RWPE1 (cell line): ENCODE measurements around the gene USP28.
"Not testable (repeated sequence)": the region's sequence is repeated elsewhere in the genome, so short reads cannot be mapped to it uniquely, and the experiment has no call there.

Experiments used
- CTCF ChIA-PET: fragments of 350-600 bp; sonication (Branson Sonifier 250); formaldehyde crosslinking; extraction: SDS; loops from one replicate; lab custom pipeline; 2021; lab: Yijun Ruan, JAX
- POLR2A ChIA-PET: fragments of 400-600 bp; formaldehyde crosslinking; extraction: SDS; loops from one replicate; lab custom pipeline; 2020; ENCODE audit warnings: antibody characterized with exemption; ENCODE audit not compliant: low non-redundant PET; lab: Yijun Ruan, JAX
- DNase-seq: peaks from one replicate; pipeline ENCODE4 v3.0.0; 2012; ENCODE audit warnings: low spot score
- H3K27ac ChIP-seq: fragments of 450-650 bp; 2 replicates; pipeline ENCODE4 v1.5.1; 2017
- CTCF ChIP-seq: fragments of 450-650 bp; conservative IDR thresholded peaks from 2 replicates; pipeline ENCODE4 v1.5.1; 2017; ENCODE audit warnings: low read depth, mild to moderate bottlenecking

The USP28 gene

GRCh38 chr11:113894421-113894996, 19.1 kb upstream of the USP28 start:
- no peak overlapping the region for H3K27ac ChIP-seq
- ChIA-PET CTCF (interaction anchor here (0.6 to 3.3 kb wide), 2 partner anchors 367 to 546 kb away, joined by 4 to 60 read pairs; no protein-coding TSS in a partner anchor), POLR2A (no interaction called here)
- DNase-seq = no peak
- TF ChIP-seq CTCF = no peak

- ChIA-PET POLR2A (no interaction called here), CTCF (no interaction called here)
- no peak overlapping the region for H3K27ac ChIP-seq
- DNase-seq = no peak
- TF ChIP-seq CTCF = no peak
Measured at GRCh38 chr11:113888848-113889247, 13.5 kb upstream of the USP28 start.

- no peak for TF ChIP-seq CTCF
- no peak overlapping the region for H3K27ac ChIP-seq
- ChIA-PET CTCF (no interaction called here), POLR2A (no interaction called here)
- no peak for DNase-seq
Measured at GRCh38 chr11:113885897-113886296, 10.5 kb upstream of the USP28 start.

DNA sequence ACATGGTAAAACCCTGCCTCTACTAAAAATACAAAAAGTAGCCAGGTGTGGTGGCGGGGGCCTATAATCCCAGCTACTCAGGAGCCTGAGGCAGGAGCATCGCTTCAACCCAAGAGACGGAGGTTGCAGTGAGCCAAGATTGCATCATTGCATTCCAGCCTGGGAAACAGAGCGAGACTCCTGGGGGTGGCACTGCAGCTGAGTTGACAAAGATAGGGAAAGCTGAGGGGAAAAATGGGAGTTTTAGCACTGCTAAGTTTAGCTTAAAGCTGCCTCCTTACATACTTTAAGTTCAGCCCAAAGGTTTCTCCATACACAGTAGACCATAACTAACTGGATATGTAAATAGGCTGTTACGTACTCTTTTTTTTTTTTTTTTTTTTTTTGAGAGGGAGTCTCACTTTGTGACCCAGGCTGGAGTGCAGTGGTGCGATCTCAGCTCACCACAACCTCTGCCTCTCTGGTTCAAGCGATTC, 9.0 kb upstream of the USP28 start:
- POLR2A ChIA-PET = no interaction called here
- DNase-seq = no peak
- CTCF ChIA-PET = no interaction called here
- TF ChIP-seq CTCF = no peak
- no peak overlapping the region for H3K27ac ChIP-seq

DNA sequence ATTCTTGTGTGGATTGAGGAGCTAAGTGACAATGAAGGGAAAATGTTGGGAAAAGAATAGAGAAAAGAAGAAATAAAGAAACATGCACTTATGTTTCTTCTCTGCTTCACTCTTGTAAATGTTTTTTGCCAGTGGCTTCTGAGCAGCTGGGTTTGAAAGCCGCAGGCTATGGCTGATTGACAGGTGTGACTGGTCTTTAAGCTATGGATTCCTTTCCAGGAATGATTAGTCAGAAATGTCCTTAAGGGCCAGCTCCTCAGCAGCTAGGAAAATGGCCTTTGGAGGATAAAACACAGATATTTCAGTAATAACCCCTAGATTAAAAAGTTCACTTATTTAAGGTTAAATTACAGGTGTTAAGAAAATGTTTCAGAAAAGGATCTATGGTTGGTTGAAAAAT, 6.5 kb upstream of the USP28 start:
- ChIA-PET CTCF (interaction anchor here (0.7 kb wide), 1 partner anchor 145 kb away, joined by 4 read pairs; no protein-coding TSS in a partner anchor), POLR2A (no interaction called here)
- no peak overlapping the region for H3K27ac ChIP-seq
- peak; percentile 60 for DNase-seq
- no peak for TF ChIP-seq CTCF

GRCh38 chr11:113880971-113881370, 5.6 kb upstream of the USP28 start:
- CTCF ChIA-PET = interaction anchor here (0.6 kb wide), 1 partner anchor 501 kb away, joined by 3 read pairs; no protein-coding TSS in a partner anchor
- no peak overlapping the region for H3K27ac ChIP-seq
- no peak for DNase-seq
- no peak for TF ChIP-seq CTCF
- POLR2A ChIA-PET = no interaction called here

- H3K27ac ChIP-seq, POLR2A ChIA-PET, CTCF ChIA-PET, DNase-seq: not testable (repeated sequence)
Measured at GRCh38 chr11:113879446-113879845, 4.1 kb upstream of the USP28 start.
